ENCODE data around the gene C1orf50.
A peak's percentile ranks its signal among the peaks of the same experiment; 100 is the strongest.

The C1orf50 gene

DNA sequence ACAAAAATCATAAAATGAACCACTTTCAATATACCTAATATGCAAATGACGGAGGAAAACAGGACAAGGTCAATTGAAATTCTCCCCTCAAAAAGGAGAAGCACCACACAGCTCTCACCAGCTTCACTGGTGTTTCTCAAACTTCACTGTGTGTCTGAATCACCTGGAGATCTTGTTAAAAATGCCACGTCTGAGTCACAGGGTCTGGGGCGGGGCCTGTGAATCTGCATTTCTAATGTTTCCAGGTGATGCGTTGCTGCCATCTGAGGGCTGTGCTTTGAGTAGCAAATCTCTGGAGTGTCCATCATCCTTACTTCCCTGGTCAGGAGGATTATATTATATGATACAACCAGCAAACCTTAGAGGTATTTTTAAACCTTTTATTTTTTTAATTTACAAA, 36.1 kb upstream of the C1orf50 start:
- TF ChIP-seq, protein P1, sequence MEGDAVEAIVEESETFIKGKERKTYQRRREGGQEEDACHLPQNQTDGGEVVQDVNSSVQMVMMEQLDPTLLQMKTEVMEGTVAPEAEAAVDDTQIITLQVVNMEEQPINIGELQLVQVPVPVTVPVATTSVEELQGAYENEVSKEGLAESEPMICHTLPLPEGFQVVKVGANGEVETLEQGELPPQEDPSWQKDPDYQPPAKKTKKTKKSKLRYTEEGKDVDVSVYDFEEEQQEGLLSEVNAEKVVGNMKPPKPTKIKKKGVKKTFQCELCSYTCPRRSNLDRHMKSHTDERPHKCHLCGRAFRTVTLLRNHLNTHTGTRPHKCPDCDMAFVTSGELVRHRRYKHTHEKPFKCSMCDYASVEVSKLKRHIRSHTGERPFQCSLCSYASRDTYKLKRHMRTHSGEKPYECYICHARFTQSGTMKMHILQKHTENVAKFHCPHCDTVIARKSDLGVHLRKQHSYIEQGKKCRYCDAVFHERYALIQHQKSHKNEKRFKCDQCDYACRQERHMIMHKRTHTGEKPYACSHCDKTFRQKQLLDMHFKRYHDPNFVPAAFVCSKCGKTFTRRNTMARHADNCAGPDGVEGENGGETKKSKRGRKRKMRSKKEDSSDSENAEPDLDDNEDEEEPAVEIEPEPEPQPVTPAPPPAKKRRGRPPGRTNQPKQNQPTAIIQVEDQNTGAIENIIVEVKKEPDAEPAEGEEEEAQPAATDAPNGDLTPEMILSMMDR (IDR thresholded peaks at IDR 0.05; ENCODE audit: extremely low read depth, insufficient read depth, missing control alignments): peak; percentile 14
- in situ Hi-C loops (cut with MboI; ENCODE audit: low pct_unique_long_range_greater_than_20kb, low sequenced_read_pairs, unreplicated experiment): loop anchor here (25.0 kb wide), 1 partner anchor 394 kb away; the partner anchor contains the start of gene FOXJ3
- DNase-seq (ENCODE audit: low spot score): no peak

DNA sequence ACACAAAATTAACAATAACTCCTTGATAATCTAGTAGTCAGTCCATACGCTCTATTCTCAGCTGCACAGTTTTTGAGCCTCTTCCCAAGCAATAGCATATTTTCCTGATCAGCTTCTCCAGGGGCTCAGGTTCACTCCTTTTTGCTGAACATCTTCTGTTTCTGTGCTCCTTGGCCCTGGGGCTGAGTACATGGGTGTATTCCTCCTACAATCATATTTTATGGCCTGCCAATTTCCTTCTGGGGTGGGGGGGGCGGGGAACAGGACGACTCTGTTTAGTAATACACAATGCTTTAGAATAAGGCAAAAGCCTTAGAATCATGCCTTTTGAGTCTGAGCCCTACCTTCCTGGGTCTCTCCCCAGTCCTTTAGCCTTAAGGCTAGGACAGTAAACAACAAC, 35.5 kb upstream of the C1orf50 start:
- in situ Hi-C loops (cut with MboI; ENCODE audit: low pct_unique_long_range_greater_than_20kb, low sequenced_read_pairs, unreplicated experiment): loop anchor here (25.0 kb wide), 1 partner anchor 394 kb away; the partner anchor contains the start of gene FOXJ3
- TF ChIP-seq, protein P1 (IDR thresholded peaks at IDR 0.05; ENCODE audit: extremely low read depth, insufficient read depth, missing control alignments): no peak
- DNase-seq (ENCODE audit: low spot score): no peak

DNA sequence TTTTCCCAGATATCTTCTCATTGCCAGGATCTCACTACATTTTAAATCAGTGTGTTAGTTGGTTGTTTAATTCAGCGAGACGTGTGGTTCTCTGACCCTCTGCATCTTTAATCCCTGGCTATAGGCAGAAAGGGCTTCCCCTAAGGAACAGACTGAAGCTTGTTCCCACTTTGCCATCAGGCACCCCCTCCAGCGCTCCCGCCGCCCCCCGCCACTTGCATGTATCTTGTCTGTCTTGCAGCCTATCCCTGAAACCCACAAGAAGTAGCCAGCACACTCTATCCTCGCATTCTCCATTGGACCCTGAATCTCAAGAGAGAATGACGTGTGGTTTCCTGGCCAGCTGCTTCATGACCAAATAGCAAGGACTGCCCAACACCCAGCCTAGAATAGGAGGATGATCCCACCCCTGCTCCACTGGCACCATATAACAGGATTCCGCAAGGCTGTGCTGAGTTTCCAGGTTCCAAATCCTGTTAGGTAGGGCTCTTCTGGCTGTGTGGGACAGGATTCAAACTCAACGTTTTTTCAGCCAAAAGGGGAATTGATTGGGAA, 34.8 kb upstream of the C1orf50 start:
- DNase-seq (ENCODE audit: low spot score): no peak
- TF ChIP-seq, protein P1 (IDR thresholded peaks at IDR 0.05; ENCODE audit: extremely low read depth, insufficient read depth, missing control alignments): no peak
- in situ Hi-C loops (cut with MboI; ENCODE audit: low pct_unique_long_range_greater_than_20kb, low sequenced_read_pairs, unreplicated experiment): loop anchor here (25.0 kb wide), 1 partner anchor 395 kb away; the partner anchor contains the start of gene FOXJ3

DNA sequence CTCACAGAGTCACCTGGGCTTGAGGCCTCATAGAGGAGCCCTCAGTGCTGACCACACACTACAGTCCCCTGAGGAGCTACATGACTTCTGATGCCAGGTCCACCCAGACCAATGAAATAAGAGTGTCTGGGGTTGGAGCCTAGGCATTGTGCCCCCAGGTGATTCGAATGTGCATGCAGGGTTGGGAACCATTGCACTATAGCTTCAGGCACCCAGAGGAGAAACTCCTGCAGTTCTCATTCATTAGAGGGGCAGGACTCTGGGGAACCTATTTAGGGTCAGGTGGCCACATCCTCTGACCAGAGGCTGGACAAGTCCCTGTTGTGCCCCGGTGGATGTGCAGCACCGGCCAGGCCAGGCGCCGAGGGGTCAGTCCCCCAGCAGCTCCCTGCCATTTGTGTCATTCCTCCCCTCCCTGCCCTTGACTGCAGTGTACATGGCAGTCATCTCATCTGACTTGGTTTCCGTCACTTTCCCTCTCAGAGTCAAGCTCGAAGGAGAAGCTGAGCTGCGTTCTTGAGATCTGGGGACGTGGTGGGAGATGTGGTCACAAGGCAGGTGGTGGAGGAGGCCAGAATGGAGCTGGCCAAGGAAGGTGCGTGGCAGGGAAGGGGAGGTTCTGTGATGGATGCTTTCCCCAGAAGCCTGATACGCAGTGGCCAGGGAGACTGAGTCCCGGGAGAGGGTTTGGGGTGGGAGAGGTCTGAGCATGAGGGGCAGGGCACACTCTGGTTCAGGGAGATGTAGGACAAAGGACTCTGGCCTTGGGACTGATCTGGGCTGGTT, 33.4 kb upstream of the C1orf50 start:
- DNase-seq (ENCODE audit: low spot score): peak; percentile 2
- TF ChIP-seq, protein P1 (IDR thresholded peaks at IDR 0.05; ENCODE audit: extremely low read depth, insufficient read depth, missing control alignments): no peak
- in situ Hi-C loops (cut with MboI; ENCODE audit: low pct_unique_long_range_greater_than_20kb, low sequenced_read_pairs, unreplicated experiment): loop anchor here (25.0 kb wide), 1 partner anchor 396 kb away; the partner anchor contains the start of gene FOXJ3

DNA sequence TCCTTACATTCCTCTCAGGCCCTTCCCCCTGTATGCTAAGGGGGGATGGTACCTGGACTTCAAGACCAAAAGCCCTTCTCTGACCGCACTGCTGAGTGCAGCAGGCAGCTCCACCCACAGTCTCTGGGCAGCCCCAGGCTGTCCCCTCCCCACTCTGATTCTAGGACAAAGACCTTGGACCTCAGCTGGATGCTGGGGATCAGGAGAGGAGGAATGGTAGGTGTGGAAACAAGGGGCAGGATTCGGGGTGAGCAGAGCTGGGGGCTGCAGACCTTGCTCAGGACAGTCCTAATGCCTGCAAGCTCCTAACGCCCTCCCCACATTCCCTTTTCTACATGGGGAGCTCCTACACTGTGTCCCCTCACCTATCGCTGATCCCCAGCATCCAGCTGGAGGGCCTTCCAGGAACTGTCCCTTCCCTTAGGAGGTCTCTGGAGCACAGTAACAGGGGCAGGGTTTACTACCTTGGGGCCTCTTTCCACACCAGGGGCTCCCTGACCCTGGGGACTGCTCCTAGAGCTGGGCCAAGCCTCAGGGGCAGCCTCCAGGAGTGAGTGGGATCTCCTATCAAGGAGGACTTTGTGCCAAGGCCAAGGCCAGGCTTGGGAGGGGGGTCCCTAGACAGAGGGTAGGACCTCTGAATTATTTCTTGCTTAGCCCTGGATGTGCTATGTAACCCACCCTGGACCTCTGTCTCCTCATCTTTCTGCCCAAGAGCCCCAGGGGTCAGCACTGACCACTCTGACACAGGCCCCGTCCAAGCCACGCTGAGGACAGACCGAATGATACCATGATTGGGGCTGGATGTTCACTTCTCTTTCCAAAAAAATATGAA, 32.6 kb upstream of the C1orf50 start:
- TF ChIP-seq, protein P1 (IDR thresholded peaks at IDR 0.05; ENCODE audit: extremely low read depth, insufficient read depth, missing control alignments): no peak
- DNase-seq (ENCODE audit: low spot score): no peak
- in situ Hi-C loops (cut with MboI; ENCODE audit: low pct_unique_long_range_greater_than_20kb, low sequenced_read_pairs, unreplicated experiment): loop anchor here (25.0 kb wide), 1 partner anchor 397 kb away; the partner anchor contains the start of gene FOXJ3

DNA sequence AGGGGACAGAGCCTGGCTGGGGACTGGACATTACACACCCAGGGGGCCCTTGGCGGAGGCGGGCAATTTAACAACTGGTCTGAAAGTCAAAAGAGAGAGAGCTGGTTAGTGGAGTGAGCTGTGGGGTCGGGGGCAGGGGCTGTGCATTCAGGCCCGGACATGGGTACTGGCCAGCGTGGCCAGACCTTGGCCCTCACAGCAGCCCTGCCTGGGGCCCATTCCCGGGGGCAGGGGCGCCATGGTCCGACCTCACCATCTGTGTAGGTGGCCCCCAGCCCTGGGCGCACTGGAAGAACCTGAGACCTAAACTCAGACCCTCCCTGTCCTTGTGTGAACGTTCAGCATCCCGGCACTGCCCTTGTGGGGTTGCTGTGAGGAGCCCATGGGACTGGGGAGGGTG, 32.0 kb upstream of the C1orf50 start:
- in situ Hi-C loops (cut with MboI; ENCODE audit: low pct_unique_long_range_greater_than_20kb, low sequenced_read_pairs, unreplicated experiment): loop anchor here (25.0 kb wide), 1 partner anchor 398 kb away; the partner anchor contains the start of gene FOXJ3
- DNase-seq (ENCODE audit: low spot score): no peak

More for the DNA sequence above, 32.0 kb upstream of the C1orf50 start:
- TF ChIP-seq, protein P1 (IDR thresholded peaks at IDR 0.05; ENCODE audit: extremely low read depth, insufficient read depth, missing control alignments): no peak

Data from GM13977 (cell line).